ENCODE measurements around the gene IRX1. TPM values are rescaled to one million over a fixed set of nuclear protein-coding genes. Genes with fewer than 3 reads are reported as not detected.

Gene IRX1
- total RNA-seq, 1 donor: 1.4 TPM

DNA sequence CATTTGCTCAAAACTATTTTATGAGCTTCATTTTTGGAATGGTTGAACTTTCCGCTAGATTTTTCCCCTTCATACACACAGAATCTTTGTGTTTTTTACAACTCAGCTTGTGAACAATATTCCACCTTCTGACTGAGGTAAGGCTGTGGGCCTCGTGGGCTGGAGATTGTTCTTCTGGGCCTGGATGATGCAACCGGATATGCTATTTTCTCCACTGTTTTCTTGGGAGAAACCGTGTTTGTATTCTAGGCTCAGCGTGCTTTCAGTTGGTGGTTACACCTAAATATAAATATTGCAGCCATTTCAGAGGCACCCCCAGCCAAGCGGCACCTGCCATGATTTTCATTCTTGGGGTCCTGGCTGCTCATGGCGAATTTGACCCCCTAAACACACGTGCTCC is 55.2 kb downstream of the IRX1 start:
- H3K4me2 ChIP-seq (ENCODE audit: insufficient read depth, low read length): no peak overlapping the region
- no peaks in the 10 kb centered on the region for H3K79me2 ChIP-seq (ENCODE audit: insufficient read depth, low read length)
- no peaks in the 10 kb centered on the region for H3K36me3 ChIP-seq (ENCODE audit: insufficient read depth, low read length)
- no peak for DNase-seq (ENCODE audit: insufficient read length, low spot score, missing footprints)
- H3K27me3 ChIP-seq (ENCODE audit: insufficient read depth, low read length): no peaks in the 10 kb centered on the region
- H3K9me3 ChIP-seq (ENCODE audit: low read depth, low read length): no peaks in the 10 kb centered on the region
- no peak overlapping the region for H3K27ac ChIP-seq (ENCODE audit: low read depth, low read length)
- no peaks in the 10 kb centered on the region for H4K20me1 ChIP-seq (ENCODE audit: insufficient read depth, low read length)
- H3K4me3 ChIP-seq (ENCODE audit: insufficient read depth, low read length): no peak overlapping the region
- TF ChIP-seq, protein P1, sequence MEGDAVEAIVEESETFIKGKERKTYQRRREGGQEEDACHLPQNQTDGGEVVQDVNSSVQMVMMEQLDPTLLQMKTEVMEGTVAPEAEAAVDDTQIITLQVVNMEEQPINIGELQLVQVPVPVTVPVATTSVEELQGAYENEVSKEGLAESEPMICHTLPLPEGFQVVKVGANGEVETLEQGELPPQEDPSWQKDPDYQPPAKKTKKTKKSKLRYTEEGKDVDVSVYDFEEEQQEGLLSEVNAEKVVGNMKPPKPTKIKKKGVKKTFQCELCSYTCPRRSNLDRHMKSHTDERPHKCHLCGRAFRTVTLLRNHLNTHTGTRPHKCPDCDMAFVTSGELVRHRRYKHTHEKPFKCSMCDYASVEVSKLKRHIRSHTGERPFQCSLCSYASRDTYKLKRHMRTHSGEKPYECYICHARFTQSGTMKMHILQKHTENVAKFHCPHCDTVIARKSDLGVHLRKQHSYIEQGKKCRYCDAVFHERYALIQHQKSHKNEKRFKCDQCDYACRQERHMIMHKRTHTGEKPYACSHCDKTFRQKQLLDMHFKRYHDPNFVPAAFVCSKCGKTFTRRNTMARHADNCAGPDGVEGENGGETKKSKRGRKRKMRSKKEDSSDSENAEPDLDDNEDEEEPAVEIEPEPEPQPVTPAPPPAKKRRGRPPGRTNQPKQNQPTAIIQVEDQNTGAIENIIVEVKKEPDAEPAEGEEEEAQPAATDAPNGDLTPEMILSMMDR (IDR thresholded peaks at IDR 0.05; ENCODE audit: extremely low read depth, low read depth, low read length): no peak
- no peaks in the 10 kb centered on the region for H3K4me1 ChIP-seq (ENCODE audit: insufficient read depth, low read length)
- no peak overlapping the region for H2AFZ ChIP-seq (ENCODE audit: low read length)
